Effector memory CD4-positive, alpha-beta T cell (primary cell): ENCODE data around the gene SLC39A11.

ENCODE experiments used
- DNase-seq, 3 donors: peaks; one replicate each; pipeline ENCODE4 v3.0.0-alpha.2; 2020
- H3K27ac ChIP-seq: 2 replicates; pipeline ENCODE4 v1.7.0; 2013; ENCODE audit warnings: mild to moderate bottlenecking, low read length, moderate library complexity; ENCODE audit not compliant: insufficient read depth, poor library complexity, severe bottlenecking
- H3K27me3 ChIP-seq: replicated peaks from 2 replicates; pipeline ENCODE4 v1.7.0; 2013; ENCODE audit warnings: mild to moderate bottlenecking, low read length; ENCODE audit not compliant: insufficient read depth, control insufficient read depth, poor library complexity, severe bottlenecking
- H3K36me3 ChIP-seq: 2 replicates; pipeline ENCODE4 v1.7.0; 2013; ENCODE audit warnings: mild to moderate bottlenecking, low read length, moderate library complexity; ENCODE audit not compliant: control insufficient read depth, insufficient read depth
- H3K4me1 ChIP-seq: 2 replicates; pipeline ENCODE4 v1.7.0; 2013; ENCODE audit warnings: low read length, mild to moderate bottlenecking; ENCODE audit not compliant: control insufficient read depth, insufficient read depth, poor library complexity, severe bottlenecking
- H3K4me3 ChIP-seq: 2 replicates; pipeline ENCODE4 v1.7.0; 2013; ENCODE audit warnings: low read length, low read depth, mild to moderate bottlenecking; ENCODE audit not compliant: insufficient read depth, poor library complexity, severe bottlenecking
- H3K9me3 ChIP-seq: 2 replicates; pipeline ENCODE4 v1.7.0; 2013; ENCODE audit warnings: mild to moderate bottlenecking, low read length, moderate library complexity; ENCODE audit not compliant: control insufficient read depth

Gene SLC39A11

DNA sequence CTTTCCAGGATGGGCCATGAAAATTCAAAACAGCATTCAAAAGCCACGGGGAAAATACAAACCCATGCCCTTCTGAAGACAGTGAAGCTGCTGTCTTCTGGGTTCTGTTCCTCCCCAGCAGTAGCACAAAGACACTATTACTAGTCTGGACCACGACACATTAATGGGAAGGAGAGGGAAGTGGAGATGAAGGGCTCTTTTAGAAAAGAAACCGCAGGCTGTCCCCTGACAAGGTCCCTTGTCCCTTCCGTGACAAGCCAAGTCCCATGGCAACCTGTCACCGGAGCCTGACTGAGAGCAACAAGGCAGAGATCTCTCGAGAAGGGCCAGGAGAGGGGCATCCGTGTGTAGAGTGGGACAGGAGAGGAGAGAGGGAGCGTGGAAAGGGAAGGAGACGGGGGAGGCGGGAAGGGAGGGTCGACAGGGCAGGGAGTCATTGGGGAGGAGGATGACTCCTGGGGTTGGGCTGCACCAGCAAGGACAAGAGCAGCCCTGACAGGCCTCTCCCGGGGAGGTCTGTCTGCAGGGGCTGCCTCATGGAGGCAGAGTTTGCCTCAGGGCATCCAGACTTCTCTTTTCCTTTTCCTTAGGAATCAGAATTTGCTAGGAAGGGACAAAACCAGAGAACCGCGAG, 436.2 kb downstream of the SLC39A11 start:
- Histone ChIP-seq H3K4me3 (no peak overlapping the region), H3K36me3 (no peaks in the 10 kb centered on the region), H3K4me1 (no peaks in the 10 kb centered on the region), H3K27me3 (no peaks in the 10 kb centered on the region), H3K27ac (no peak overlapping the region), H3K9me3 (no peaks in the 10 kb centered on the region)
- DNase-seq = no peak

DNA sequence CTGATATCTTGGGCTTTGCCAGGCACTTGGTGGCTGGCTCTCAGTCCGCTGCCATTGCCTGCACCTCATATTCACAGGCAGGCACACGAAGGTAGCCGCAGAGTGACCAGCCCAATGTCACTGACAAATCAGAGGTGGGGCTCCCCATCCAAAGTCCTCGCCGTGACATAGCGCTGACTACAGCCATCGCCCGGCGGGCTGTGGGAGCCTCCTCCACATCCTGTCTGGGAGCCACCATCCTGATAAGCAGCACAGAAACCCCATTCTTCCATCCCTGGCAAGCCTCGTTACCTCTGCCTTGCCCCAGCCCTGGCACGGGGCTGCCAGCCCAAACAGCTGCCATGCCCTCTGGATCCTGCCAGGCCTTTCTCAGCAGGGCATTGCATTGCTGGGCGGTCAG, 437.8 kb downstream of the SLC39A11 start:
- Histone ChIP-seq H3K9me3 (no peaks in the 10 kb centered on the region), H3K27ac (no peak overlapping the region), H3K27me3 (no peaks in the 10 kb centered on the region), H3K36me3 (no peaks in the 10 kb centered on the region), H3K4me3 (no peak overlapping the region), H3K4me1 (no peaks in the 10 kb centered on the region)
- no peak for DNase-seq

- no peak overlapping the region for H3K27ac ChIP-seq
- H3K27me3 ChIP-seq = no peaks in the 10 kb centered on the region
- no peaks in the 10 kb centered on the region for H3K4me1 ChIP-seq
- no peak overlapping the region for H3K4me3 ChIP-seq
- H3K9me3 ChIP-seq = no peaks in the 10 kb centered on the region
- no peak for DNase-seq
- H3K36me3 ChIP-seq = no peaks in the 10 kb centered on the region
These were observed 440.5 kb downstream of the SLC39A11 start for GRCh38 chr17:72651988-72652387.

DNA sequence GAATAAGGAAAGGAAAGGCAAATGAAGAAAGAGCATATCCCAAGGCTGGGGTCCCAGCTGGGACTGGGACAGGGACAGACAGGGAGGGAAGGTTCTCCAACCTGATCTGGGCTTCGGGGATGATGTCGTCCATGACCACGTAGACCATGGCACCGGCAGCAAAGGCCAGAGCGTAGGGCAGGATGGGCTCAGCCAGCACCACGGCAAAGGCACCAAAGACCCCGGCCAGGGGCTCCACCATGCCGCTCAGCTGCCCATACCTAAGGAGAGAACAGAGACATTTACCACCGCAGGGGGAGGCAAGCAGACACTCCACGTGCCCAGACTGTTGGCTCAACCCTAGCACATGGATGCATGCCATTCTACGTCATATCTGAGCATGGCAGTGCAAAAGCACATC, 443.8 kb downstream of the SLC39A11 start:
- H3K27me3 ChIP-seq = no peaks in the 10 kb centered on the region
- DNase-seq = no peak
- H3K9me3 ChIP-seq = no peaks in the 10 kb centered on the region
- H3K27ac ChIP-seq = no peak overlapping the region
- no peak overlapping the region for H3K4me3 ChIP-seq
- H3K36me3 ChIP-seq = no peaks in the 10 kb centered on the region
- H3K4me1 ChIP-seq = no peaks in the 10 kb centered on the region

GRCh38 chr17:72646176-72646575, 446.3 kb downstream of the SLC39A11 start:
- Histone ChIP-seq H3K4me1 (no peaks in the 10 kb centered on the region), H3K36me3 (no peaks in the 10 kb centered on the region), H3K9me3 (no peaks in the 10 kb centered on the region), H3K4me3 (no peak overlapping the region), H3K27ac (no peak overlapping the region), H3K27me3 (no peaks in the 10 kb centered on the region)
- DNase-seq = no peak

DNA sequence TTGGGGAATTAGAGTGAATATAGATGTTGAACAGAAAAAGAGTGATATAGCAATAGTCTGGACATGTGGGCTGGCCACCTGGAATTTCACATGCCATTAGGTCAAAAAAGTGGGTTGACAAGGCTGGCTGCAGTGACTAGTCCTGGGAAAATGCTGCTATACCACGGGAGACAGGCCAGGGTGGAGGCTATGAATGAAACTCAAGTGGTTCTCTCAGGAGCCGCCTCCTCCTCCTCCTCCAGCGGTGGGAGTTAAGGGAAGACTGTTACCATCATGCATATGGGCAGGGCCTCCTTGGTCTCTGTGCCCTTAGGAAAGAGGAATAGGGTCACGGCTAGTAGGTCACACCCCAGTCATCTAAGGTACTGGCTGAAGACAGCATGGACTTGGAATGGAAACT, 448.0 kb downstream of the SLC39A11 start:
- no peaks in the 10 kb centered on the region for H3K27me3 ChIP-seq
- no peaks in the 10 kb centered on the region for H3K9me3 ChIP-seq
- no peaks in the 10 kb centered on the region for H3K36me3 ChIP-seq
- no peak for DNase-seq
- H3K4me1 ChIP-seq = no peaks in the 10 kb centered on the region
- no peak overlapping the region for H3K4me3 ChIP-seq
- H3K27ac ChIP-seq = no peak overlapping the region

DNA sequence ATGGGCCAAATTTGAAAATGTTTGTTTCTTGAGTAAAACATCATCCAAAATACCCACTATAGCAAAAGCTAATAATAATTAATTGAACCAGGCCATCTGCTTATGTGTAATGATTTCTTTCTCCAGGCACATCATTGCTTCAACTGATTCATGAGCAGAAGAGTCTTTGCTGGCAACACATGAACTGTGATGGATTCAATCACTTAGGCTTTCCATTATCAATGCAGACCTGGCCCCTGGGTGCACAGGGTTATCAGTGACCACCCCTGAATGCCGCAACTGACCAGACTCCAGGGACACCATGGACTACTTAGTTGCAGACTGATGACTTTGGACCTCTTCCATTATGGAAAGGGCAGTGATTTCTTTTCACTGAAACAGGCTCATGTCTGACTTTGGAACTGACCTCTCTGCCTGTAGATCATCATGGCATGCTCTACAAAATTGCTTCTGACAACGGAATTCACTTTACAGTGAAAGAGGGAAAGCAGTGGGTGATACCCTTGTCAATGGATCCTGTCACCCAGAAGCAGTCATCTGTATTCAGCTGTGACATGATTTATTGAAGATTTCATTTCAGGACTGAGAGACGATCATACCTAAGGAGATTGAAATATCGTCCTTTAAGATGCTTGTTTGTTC, 448.8 kb downstream of the SLC39A11 start:
- no peak overlapping the region for H3K27ac ChIP-seq
- H3K36me3 ChIP-seq = no peaks in the 10 kb centered on the region

GRCh38 chr17:72642720-72643119, 449.8 kb downstream of the SLC39A11 start:
- no peaks in the 10 kb centered on the region for H3K36me3 ChIP-seq
- no peak overlapping the region for H3K4me3 ChIP-seq
- no peak overlapping the region for H3K27ac ChIP-seq
- H3K27me3 ChIP-seq = no peaks in the 10 kb centered on the region
- no peaks in the 10 kb centered on the region for H3K9me3 ChIP-seq
- no peak for DNase-seq
- no peaks in the 10 kb centered on the region for H3K4me1 ChIP-seq

More for the DNA sequence above, 448.8 kb downstream of the SLC39A11 start:
- no peak for DNase-seq
- H3K9me3 ChIP-seq = no peaks in the 10 kb centered on the region
- no peak overlapping the region for H3K4me3 ChIP-seq
- no peaks in the 10 kb centered on the region for H3K27me3 ChIP-seq
- H3K4me1 ChIP-seq = no peaks in the 10 kb centered on the region

DNA sequence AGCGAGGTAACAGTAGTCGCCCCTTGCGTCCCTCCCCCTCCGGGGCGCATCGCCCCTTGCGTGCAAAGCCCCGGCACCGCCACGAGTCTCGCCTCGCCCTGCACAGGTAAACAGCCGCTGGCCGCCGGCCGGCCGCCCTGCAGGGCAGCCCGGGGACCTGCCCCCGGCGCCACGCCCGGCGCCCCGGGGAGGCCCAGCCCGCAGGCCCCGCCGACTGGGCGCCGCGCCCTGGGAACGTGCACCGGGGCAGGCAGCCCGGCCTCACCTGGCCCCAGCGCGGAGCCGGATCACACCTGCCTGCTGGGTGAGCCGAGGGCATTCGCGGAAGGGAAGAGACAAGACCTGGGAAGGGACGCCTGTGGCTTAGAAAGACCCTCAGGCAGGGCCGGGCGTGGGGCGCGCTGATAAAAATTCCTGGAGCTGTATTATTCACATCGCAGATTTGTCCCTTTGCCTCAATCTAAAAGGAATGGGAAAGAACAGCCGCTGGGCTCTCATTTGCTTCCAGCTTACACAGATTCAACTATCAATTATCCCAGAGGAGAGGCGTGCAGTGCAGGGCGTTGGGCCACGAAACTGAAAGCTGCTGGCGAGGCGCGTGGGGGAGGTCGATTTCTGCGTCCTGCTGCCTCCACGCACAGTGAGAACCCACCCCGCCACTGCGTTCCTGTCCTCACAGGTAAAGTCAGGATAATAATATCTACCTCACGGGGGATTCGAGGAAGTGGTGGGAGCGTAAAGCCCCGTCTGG, 451.9 kb downstream of the SLC39A11 start:
- Histone ChIP-seq H3K27ac (no peak overlapping the region), H3K4me1 (no peaks in the 10 kb centered on the region), H3K27me3 (no peaks in the 10 kb centered on the region), H3K4me3 (no peak overlapping the region), H3K9me3 (no peaks in the 10 kb centered on the region), H3K36me3 (no peaks in the 10 kb centered on the region)
- no peak for DNase-seq

DNA sequence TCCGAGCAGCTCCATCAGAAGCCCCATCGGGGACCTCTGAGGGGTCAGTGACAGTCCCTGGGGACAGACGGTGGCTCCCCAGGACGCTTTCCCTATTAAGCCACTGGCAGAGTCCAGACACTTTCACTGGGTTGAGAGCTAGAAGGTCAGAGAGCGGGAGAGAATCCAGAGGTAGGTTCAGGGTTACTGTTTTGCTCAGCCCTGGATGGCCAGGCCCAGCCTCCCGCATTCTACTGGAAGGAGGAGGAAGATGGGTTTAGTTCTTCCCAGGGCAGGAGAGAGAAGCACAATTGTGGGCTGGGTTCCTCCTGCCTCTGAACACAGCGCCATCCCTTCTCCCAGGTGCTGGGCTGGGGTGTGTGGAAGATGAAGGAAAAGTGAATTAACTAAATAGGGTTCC, 452.8 kb downstream of the SLC39A11 start:
- no peak overlapping the region for H3K4me3 ChIP-seq
- no peak overlapping the region for H3K27ac ChIP-seq
- no peak for DNase-seq
- peaks cover 8% of the 10 kb centered on the region for H3K4me1 ChIP-seq
- no peaks in the 10 kb centered on the region for H3K27me3 ChIP-seq
- H3K9me3 ChIP-seq = no peaks in the 10 kb centered on the region
- H3K36me3 ChIP-seq = no peaks in the 10 kb centered on the region
